Ishikawa (cell line): ENCODE measurements around the gene TES.

Source experiments
- CEBPB ChIP-seq: IDR thresholded peaks from 2 replicates; pipeline ENCODE4 v1.6.1; 2012
- CREB1 ChIP-seq: IDR thresholded peaks from 2 replicates; pipeline ENCODE4 v1.6.1; 2012; ENCODE audit warnings: low read depth
- EGR1 ChIP-seq: IDR thresholded peaks from 2 replicates; pipeline ENCODE4 v1.6.1; 2012
- EP300 ChIP-seq: IDR thresholded peaks from 2 replicates; pipeline ENCODE4 v1.6.1; 2012; ENCODE audit warnings: borderline replicate concordance
- FOXM1 ChIP-seq: IDR thresholded peaks from 2 replicates; pipeline ENCODE4 v1.6.1; 2012; ENCODE audit warnings: low read depth, borderline replicate concordance
- MAX ChIP-seq: IDR thresholded peaks from 2 replicates; pipeline ENCODE4 v1.6.1; 2012
- NFIC ChIP-seq: IDR thresholded peaks from 2 replicates; pipeline ENCODE4 v1.6.1; 2012
- RAD21 ChIP-seq: IDR thresholded peaks from 2 replicates; pipeline ENCODE4 v1.6.1; 2012; ENCODE audit warnings: low read depth
- TAF1 ChIP-seq: IDR thresholded peaks from 2 replicates; pipeline ENCODE4 v1.6.1; 2012; ENCODE audit warnings: low read depth, mild to moderate bottlenecking
- TCF12 ChIP-seq: IDR thresholded peaks from 2 replicates; pipeline ENCODE4 v1.6.1; 2012; ENCODE audit warnings: low read depth
- TEAD4 ChIP-seq: IDR thresholded peaks from 2 replicates; pipeline ENCODE4 v1.6.1; 2012
- USF1 ChIP-seq: IDR thresholded peaks from 2 replicates; pipeline ENCODE4 v1.6.1; 2012
- YY1 ChIP-seq: IDR thresholded peaks from 2 replicates; pipeline ENCODE4 v1.6.1; 2012; ENCODE audit warnings: low read depth
- ZBTB7A ChIP-seq: IDR thresholded peaks from 2 replicates; pipeline ENCODE4 v1.6.1; 2012; ENCODE audit warnings: low read depth
- TF ChIP-seq, protein P1 (sequence below): IDR thresholded peaks from 2 replicates; pipeline ENCODE4 v1.6.1; 2012; ENCODE audit warnings: low read depth, mild to moderate bottlenecking

Gene TES

DNA sequence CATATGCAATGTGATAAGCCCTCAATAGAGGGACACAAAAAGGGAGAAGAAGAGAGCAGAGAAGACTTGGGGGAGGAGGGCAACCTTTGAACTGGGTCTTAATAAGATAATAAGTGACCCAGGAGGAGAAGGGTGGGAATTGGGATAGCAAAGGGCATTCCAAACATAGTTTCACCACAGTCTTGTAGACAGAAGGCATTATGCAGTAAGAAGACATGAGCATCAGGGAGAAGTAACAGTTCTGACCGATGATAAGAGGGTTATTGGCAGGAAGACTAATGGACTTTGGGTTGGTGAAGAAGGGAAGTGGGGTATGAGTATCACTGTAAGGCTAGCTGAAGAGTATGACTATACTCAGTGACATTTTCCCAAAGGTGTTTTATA is 63.6 kb downstream of the TES start:
- TF ChIP-seq MAX: no peak
- no peak for TF ChIP-seq YY1
- no peak for TF ChIP-seq EP300
- TF ChIP-seq RAD21: no peak
- no peak for TF ChIP-seq ZBTB7A
- no peak for TF ChIP-seq FOXM1
- TF ChIP-seq TCF12: no peak
- TF ChIP-seq TAF1: no peak
- no peak for TF ChIP-seq NFIC
- TF ChIP-seq, protein P1, sequence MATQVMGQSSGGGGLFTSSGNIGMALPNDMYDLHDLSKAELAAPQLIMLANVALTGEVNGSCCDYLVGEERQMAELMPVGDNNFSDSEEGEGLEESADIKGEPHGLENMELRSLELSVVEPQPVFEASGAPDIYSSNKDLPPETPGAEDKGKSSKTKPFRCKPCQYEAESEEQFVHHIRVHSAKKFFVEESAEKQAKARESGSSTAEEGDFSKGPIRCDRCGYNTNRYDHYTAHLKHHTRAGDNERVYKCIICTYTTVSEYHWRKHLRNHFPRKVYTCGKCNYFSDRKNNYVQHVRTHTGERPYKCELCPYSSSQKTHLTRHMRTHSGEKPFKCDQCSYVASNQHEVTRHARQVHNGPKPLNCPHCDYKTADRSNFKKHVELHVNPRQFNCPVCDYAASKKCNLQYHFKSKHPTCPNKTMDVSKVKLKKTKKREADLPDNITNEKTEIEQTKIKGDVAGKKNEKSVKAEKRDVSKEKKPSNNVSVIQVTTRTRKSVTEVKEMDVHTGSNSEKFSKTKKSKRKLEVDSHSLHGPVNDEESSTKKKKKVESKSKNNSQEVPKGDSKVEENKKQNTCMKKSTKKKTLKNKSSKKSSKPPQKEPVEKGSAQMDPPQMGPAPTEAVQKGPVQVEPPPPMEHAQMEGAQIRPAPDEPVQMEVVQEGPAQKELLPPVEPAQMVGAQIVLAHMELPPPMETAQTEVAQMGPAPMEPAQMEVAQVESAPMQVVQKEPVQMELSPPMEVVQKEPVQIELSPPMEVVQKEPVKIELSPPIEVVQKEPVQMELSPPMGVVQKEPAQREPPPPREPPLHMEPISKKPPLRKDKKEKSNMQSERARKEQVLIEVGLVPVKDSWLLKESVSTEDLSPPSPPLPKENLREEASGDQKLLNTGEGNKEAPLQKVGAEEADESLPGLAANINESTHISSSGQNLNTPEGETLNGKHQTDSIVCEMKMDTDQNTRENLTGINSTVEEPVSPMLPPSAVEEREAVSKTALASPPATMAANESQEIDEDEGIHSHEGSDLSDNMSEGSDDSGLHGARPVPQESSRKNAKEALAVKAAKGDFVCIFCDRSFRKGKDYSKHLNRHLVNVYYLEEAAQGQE: no peak
- no peak for TF ChIP-seq CEBPB
- no peak for TF ChIP-seq USF1
- no peak for TF ChIP-seq EGR1
- TF ChIP-seq CREB1: no peak
- no peak for TF ChIP-seq TEAD4

DNA sequence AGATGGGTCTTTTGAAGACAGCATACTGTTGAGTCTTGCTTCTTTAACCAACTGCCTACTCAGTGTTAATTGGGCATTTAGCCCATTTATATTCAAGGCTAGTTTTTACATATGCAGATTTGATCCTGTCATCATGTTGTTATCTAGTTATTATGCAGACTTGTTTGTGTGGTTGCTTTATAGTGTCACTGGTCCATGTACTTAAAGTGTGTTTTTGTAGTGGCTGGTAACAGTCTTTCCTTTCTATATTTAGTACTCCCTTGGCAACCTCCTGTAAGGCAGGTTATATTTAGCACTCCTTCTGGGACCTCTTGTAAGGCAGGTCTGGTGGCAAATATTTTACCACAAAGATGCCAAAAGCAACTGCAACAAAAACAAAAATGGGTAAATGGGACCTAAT is 66.7 kb downstream of the TES start:
- no peak for TF ChIP-seq TEAD4
- TF ChIP-seq, protein P1: no peak
- no peak for TF ChIP-seq MAX
- no peak for TF ChIP-seq RAD21
- TF ChIP-seq TAF1: no peak
- TF ChIP-seq ZBTB7A: no peak
- TF ChIP-seq NFIC: no peak
- TF ChIP-seq EP300: no peak
- TF ChIP-seq TCF12: no peak
- TF ChIP-seq USF1: no peak
- no peak for TF ChIP-seq FOXM1

- TF ChIP-seq EP300 (no peak), RAD21 (no peak), CEBPB (no peak), USF1 (no peak), YY1 (no peak), ZBTB7A (no peak), MAX (no peak), TAF1 (no peak), EGR1 (no peak), FOXM1 (no peak)
- TF ChIP-seq, protein P1: no peak
Observed at GRCh38 chr7:116279217-116279616, 68.9 kb downstream of the TES start.

DNA sequence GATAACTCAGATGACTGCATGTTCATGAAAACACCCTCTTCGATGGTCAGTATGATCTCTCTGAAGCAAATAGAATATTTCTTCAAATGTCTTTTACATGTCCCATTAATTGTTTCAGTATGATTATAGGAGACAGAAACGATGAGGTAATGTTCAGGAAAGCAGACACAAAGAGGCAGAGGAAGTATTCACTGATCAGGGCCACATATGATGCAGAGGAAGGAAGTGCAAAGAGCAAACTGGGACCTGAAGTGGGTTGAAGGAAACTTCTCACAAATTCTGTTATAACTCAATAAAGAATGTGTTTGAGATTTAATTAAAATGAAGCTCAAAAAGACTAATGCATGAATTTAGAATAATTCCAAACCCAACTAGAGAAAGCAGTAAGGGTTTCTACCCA is 70.5 kb downstream of the TES start:
- TF ChIP-seq TAF1 (no peak), CREB1 (no peak)
- TF ChIP-seq, protein P1: no peak
